RWPE1 (cell line): ENCODE data around the gene TMEM121B.
"Not testable (repeated sequence)": the region's sequence is repeated elsewhere in the genome, so short reads cannot be mapped to it uniquely, and the experiment has no call there.

Source experiments
- CTCF ChIA-PET: fragments of 350-600 bp; sonication (Branson Sonifier 250); formaldehyde crosslinking; extraction: SDS; loops from one replicate; lab custom pipeline; 2021; lab: Yijun Ruan, JAX
- POLR2A ChIA-PET: fragments of 400-600 bp; formaldehyde crosslinking; extraction: SDS; loops from one replicate; lab custom pipeline; 2020; ENCODE audit warnings: antibody characterized with exemption; ENCODE audit not compliant: low non-redundant PET; lab: Yijun Ruan, JAX
- DNase-seq: peaks from one replicate; pipeline ENCODE4 v3.0.0; 2012; ENCODE audit warnings: low spot score
- H3K27ac ChIP-seq: fragments of 450-650 bp; 2 replicates; pipeline ENCODE4 v1.5.1; 2017
- CTCF ChIP-seq: fragments of 450-650 bp; conservative IDR thresholded peaks from 2 replicates; pipeline ENCODE4 v1.5.1; 2017; ENCODE audit warnings: low read depth, mild to moderate bottlenecking

The TMEM121B gene

GRCh38 chr22:17149076-17149815 lies 28.1 kb upstream of the TMEM121B start:
- POLR2A ChIA-PET = no interaction called here
- no peak for TF ChIP-seq CTCF
- CTCF ChIA-PET = no interaction called here
- no peak for DNase-seq
- no peak overlapping the region for H3K27ac ChIP-seq

DNA sequence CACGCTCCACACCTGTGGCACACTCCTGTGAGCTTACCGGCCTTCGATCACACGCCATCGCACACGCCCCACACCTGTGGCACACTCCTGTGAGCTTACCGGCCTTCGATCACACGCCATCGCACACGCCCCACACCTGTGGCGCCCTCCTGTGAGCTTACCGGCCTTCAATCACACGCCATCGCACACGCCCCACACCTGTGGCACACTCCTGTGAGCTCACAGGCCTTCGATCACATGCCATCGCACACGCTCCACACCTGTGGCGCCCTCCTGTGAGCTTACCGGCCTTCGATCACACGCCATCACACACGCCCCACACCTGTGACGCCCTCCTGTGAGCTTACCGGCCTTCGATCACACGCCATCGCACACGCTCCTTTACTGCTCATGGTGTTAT lies 26.3 kb upstream of the TMEM121B start:
- CTCF ChIA-PET, POLR2A ChIA-PET, DNase-seq: not testable (repeated sequence)

DNA sequence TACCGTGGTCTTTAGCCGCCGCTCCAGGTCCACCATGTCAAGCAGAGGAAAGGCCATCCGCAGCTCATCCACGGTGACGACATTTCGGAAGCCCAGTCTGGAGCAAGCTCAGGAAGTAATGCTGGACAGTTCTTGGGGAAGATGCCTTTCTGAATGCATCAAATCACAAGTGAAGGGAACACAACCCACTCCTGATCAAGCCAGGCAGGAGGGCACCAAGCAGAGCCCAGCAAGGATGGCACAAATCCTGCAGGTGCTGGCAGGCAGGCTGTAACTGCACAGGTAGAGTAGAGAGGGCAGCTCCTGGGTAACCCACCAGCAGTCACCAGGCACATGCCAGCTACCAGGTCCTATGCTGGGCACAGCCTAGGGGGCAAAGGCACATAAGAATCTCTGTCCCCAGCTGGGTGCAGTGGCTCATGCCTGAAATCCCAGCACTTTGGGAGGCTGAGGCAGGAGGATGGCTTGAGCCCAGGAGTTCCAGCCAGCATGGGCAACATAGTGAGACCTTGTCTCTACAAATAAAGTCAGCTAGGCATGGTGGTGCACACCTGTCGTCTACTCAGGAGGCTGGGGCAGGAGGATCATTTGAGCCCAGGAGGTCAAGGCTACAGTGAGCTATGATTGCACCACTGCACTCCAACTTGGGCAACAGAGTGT lies 24.0 kb upstream of the TMEM121B start:
- ChIA-PET CTCF (interaction anchor here (0.6 to 1.0 kb wide), 2 partner anchors 12 to 27 kb away, joined by 3 read pairs; no protein-coding TSS in a partner anchor), POLR2A (no interaction called here)
- DNase-seq = no peak
- H3K27ac ChIP-seq = no peak overlapping the region
- no peak for TF ChIP-seq CTCF

More for the DNA sequence above, 26.3 kb upstream of the TMEM121B start:
- not testable (repeated sequence) for H3K27ac ChIP-seq

- TF ChIP-seq CTCF = no peak
- H3K27ac ChIP-seq = no peak overlapping the region
- no peak for DNase-seq
- ChIA-PET CTCF (interaction anchor here (0.9 kb wide), 1 partner anchor 12 kb away, joined by 4 read pairs; no protein-coding TSS in a partner anchor), POLR2A (no interaction called here)
Observed at GRCh38 chr22:17143826-17144225, 22.7 kb upstream of the TMEM121B start.

- H3K27ac ChIP-seq = 0 out of 2 replicates have a peak overlapping the region, but pooled peaks have one; percentile 2
- POLR2A ChIA-PET = no interaction called here
- DNase-seq = no peak
- CTCF ChIA-PET = interaction anchor here (0.9 kb wide), 1 partner anchor 13 kb away, joined by 4 read pairs; no protein-coding TSS in a partner anchor
- TF ChIP-seq CTCF = no peak
Observed at GRCh38 chr22:17143101-17143500, 21.9 kb upstream of the TMEM121B start.

DNA sequence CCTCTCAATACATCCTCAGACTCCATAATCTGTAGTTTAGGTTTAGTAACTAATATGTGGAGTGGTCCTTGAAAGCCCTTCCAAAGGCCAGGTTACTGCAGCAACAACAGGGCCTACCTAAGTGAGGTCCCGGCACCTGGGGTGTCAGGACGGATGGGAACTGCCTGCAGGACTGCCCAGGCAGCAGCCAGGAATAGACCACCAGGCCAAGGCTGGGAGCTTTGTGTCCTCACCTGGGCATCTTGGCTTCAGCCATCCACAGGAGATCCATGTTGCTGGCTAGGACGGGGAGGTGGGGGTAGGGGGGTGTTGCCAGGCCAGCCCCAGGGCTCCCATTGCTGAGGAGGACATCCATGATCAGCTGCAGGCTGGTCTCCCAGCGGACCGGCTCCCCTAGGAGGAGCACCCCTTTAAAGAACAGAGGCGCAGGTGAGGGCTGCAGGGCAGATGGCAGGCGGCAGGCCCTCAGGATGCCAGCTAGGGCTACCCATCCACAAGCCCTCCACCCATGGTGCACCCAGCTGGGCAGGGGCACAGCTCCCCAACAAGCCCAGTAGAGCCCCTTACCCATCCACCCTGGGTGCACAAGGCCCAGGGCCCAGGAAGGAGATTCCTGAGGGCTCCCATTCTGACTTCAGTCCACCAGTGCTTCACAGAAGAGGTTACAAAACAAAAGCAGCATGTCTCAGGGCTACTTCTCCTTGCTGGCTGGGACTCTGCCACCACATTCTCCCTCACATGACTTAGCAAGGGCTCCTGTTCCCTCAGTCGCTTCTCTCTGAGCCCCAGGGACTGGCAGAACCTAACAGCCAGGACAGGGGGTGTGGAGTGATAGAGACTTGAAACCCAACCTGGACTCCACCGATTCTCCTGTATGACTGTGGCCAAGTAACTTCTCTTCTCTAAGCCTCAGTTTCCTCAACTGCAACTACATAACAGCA lies 19.9 kb upstream of the TMEM121B start:
- ChIA-PET CTCF (interaction anchor here (0.9 kb wide), 1 partner anchor 31 kb away, joined by 3 read pairs; no protein-coding TSS in a partner anchor), POLR2A (no interaction called here)
- no peak for TF ChIP-seq CTCF
- H3K27ac ChIP-seq = no peak overlapping the region
- no peak for DNase-seq
